NB4 (cell line): Measurements from ENCODE around the gene SLC7A10.
A peak's percentile ranks its signal among the peaks of the same experiment; 100 is the strongest.

ENCODE experiments used
- DNase-seq: peaks from one replicate; pipeline ENCODE4 v3.0.0; 2010; ENCODE audit warnings: low read depth
- H3K4me3 ChIP-seq: one replicate; pipeline ENCODE4 v1.5.1; 2011; ENCODE audit warnings: mild to moderate bottlenecking, low read depth, low read length, moderate library complexity
- CTCF ChIP-seq: IDR thresholded peaks from one replicate; pipeline ENCODE4 v1.5.1; 2012; ENCODE audit warnings: low read depth, low read length
- MAX ChIP-seq: IDR thresholded peaks from 2 replicates; pipeline ENCODE4 v1.6.1; 2011; ENCODE audit warnings: low read depth, low read length
- MYC ChIP-seq: IDR thresholded peaks from 2 replicates; pipeline ENCODE4 v1.6.1; 2011; ENCODE audit warnings: low read depth, low read length
- POLR2A ChIP-seq: IDR thresholded peaks from 2 replicates; pipeline ENCODE4 v1.6.1; 2011; ENCODE audit warnings: mild to moderate bottlenecking; ENCODE audit not compliant: insufficient read length; ENCODE audit errors: extremely low read depth

Gene SLC7A10

DNA sequence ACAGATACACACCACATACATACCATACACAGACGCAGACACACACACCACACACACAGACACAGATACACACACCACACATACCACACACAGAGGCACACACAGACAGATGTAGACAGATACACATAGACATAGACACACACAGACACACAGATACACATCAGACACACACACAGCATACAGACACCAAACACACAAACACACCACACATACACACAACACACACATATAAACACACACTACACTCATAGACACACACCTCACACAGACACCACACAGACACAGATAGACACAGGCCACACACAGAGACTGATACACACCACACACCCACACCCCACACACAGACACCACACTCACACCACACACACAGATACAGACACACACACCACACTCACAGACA, 24.9 kb upstream of the SLC7A10 start:
- no peak for DNase-seq
- no peak overlapping the region for H3K4me3 ChIP-seq
- no peak for TF ChIP-seq MAX
- TF ChIP-seq POLR2A = no peak
- no peak for TF ChIP-seq MYC
- no peak for TF ChIP-seq CTCF

DNA sequence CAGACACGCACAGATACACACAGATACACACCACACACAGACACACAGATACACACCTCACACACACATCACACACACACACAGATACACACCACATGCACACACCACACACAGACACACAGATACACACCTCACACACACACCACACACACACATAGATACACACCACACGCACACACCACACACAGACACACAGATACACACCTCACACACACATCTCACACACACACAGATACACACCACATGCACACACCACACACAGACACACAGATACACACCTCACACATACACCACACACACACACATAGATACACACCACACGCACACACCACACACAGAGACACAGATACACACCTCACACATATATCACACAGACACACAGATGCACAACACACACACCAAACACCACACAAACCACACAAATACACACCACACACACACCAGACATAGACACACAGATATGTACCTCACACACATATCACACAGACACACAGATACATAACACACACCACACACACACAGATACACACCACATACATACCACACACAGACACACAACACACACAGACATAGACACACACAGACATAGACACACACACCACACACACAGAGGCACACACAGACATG, 24.2 kb upstream of the SLC7A10 start:
- TF ChIP-seq MYC (no peak), MAX (no peak), POLR2A (no peak), CTCF (no peak)
- DNase-seq = no peak
- H3K4me3 ChIP-seq = no peak overlapping the region

- peak; percentile 64; the same call in 1 of the 2 replicates for TF ChIP-seq MYC
- no peak; the same call in 1 of the 2 replicates for TF ChIP-seq MAX
- H3K4me3 ChIP-seq = peak overlapping the region; percentile 25
Observed at GRCh38 chr19:33248954-33249613, 23.4 kb upstream of the SLC7A10 start.

DNA sequence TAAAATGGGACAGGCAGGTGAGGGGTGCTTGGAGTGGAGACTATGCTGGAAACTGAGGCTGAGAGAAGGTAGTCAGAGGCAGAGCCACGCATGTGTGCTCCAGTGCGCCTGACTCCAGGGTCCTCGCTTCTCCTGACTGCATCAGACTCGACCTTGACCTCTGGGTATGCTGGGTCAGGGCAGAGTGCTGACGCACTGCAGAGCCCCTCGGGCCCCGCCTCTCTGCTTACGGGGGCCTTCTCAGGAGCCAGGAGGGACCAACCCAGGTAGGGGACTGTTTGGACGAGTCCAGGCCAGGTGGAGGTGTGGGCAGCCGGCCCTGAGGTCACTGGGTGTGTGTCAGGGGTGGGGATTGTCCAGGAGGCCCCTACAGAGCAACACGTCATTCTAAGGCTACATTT, 22.9 kb upstream of the SLC7A10 start:
- no peak for DNase-seq
- no peak overlapping the region for H3K4me3 ChIP-seq
- no peak for TF ChIP-seq MAX
- TF ChIP-seq POLR2A = no peak
- no peak for TF ChIP-seq CTCF
- no peak for TF ChIP-seq MYC

More at GRCh38 chr19:33248954-33249613, 23.4 kb upstream of the SLC7A10 start:
- peak; percentile 85 for DNase-seq

GRCh38 chr19:33248104-33248503, 22.5 kb upstream of the SLC7A10 start:
- H3K4me3 ChIP-seq = no peak overlapping the region
- no peak for TF ChIP-seq MYC
- TF ChIP-seq POLR2A = no peak
- TF ChIP-seq CTCF = no peak
- TF ChIP-seq MAX = no peak
- DNase-seq = no peak

DNA sequence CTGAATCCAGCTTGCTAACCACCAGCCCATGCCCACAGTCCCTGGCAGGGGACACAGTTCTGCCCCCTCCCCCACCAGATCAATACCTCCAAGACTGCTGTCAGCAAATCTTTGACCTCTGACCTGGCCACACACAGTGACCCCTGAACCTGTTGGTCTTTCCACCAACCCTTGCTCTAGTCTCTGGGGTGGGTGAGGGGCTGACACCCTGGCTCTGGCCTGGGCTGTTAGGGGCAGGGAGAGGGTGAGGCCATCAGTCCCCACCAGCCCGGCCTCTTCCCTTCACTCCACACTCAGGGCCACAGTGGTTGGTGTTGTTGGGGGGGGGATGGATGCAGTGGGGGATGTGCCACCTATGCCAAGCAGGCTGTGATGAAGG, 21.8 kb upstream of the SLC7A10 start:
- TF ChIP-seq MAX (no peak), MYC (no peak), POLR2A (no peak), CTCF (no peak)
- DNase-seq = no peak
- H3K4me3 ChIP-seq = no peak overlapping the region
